Upper lobe of left lung (tissue), 6 donors: ENCODE data around the gene CADPS. TPM values are rescaled to one million over a fixed set of nuclear protein-coding genes. Genes with fewer than 3 reads are reported as not detected.

Source experiments
- ATAC-seq, 2 donors: fragments of 200-7000 bp; cut with Tn5 transposase; one replicate each; pipeline ENCODE4 v1.9.1; 2022; ENCODE audit warnings: mild to moderate bottlenecking in 2 of 2, moderate library complexity in 2 of 2; ENCODE audit not compliant: low FRiP score in 2 of 2
- DNase-seq, 2 donors: peaks; one replicate each; pipeline ENCODE4 v3.0.0-alpha.2; 2019 to 2020
- H3K27ac ChIP-seq, 4 donors: fragments of 200-600 bp; sonication (generic); one replicate each; pipeline ENCODE4 v1.5.1; 2016 to 2019
- H3K27me3 ChIP-seq, 4 donors: fragments of 200-600 bp; sonication (generic); one replicate each; pipeline ENCODE4 v1.5.1; 2017 to 2019
- H3K36me3 ChIP-seq, 4 donors: fragments of 200-600 bp; sonication (generic); one replicate each; pipeline ENCODE4 v1.5.1; 2016 to 2019
- H3K4me1 ChIP-seq, 4 donors: fragments of 200-600 bp; sonication (generic); one replicate each; pipeline ENCODE4 v1.5.1; 2018 to 2019
- H3K4me3 ChIP-seq, 4 donors: fragments of 200-600 bp; sonication (generic); one replicate each; pipeline ENCODE4 v1.5.1; 2017 to 2019; ENCODE audit warnings: mild to moderate bottlenecking in 2 of 4, moderate library complexity in 1 of 4
- H3K9me3 ChIP-seq, 4 donors: fragments of 200-600 bp; sonication (generic); one replicate each; pipeline ENCODE4 v1.5.1; 2018 to 2019
- CTCF ChIP-seq, 6 experiments: fragments of 450-650 bp in 4 of 6; fragments of 200-600 bp in 2 of 6; sonication (generic) in 2 of 6; IDR thresholded peaks; one replicate each; pipeline ENCODE4 v1.5.1; 2016 to 2019; ENCODE audit warnings: antibody characterized with exemption in 6 of 6
- EP300 ChIP-seq, 4 donors: sonication (generic); formaldehyde crosslinking; IDR thresholded peaks; one replicate each; pipeline ENCODE4 v1.5.1; 2017; ENCODE audit warnings: antibody characterized with exemption in 4 of 4, control low read depth in 2 of 4
- POLR2A ChIP-seq, 4 donors: fragments of 450-650 bp; IDR thresholded peaks; one replicate each; pipeline ENCODE4 v1.5.1; 2016 to 2017; ENCODE audit warnings: antibody characterized with exemption in 4 of 4, mild to moderate bottlenecking in 2 of 4
- POLR2AphosphoS5 ChIP-seq, 2 donors: sonication (generic); formaldehyde crosslinking; IDR thresholded peaks; one replicate each; pipeline ENCODE4 v1.5.1; 2017; ENCODE audit warnings: antibody characterized with exemption in 2 of 2
- WGBS, 2 donors: methylation state at CpG; one replicate each; pipeline ENCODE4 v1.1.5; 2017 to 2018; 5-methylcytosine and 5-hydroxymethylcytosine counted together
- total RNA-seq, 6 donors: library from RNA; depleted of rRNA in 4 of 6; stranded (reverse); fragments of >200 nt in 4 of 6; gene quantifications; one replicate each; pipeline versions ENCODE4 v1.1.0 to v1.2.1, GENCODE V29; 2016 to 2021
- donor health status: DM: no; HTN: no; CAD: no; lungs with moderate emphysema.
- donor health status: DM: no; HTN: yes; CAD: no; lungs with severe emphysema.

The CADPS gene
- total RNA-seq, 6 donors from 2014 or later: 0.29 to 1.5 (median 1.2) TPM; not detected in 3

- no peak overlapping the region for H3K4me3 ChIP-seq
- no peak for DNase-seq
- H3K27me3 ChIP-seq: no peaks in the 10 kb centered on the region
- H3K9me3 ChIP-seq: no peaks in the 10 kb centered on the region
- TF ChIP-seq EP300 (IDR thresholded peaks at IDR 0.05): no peak
- ATAC-seq: no peak
- no peaks in the 10 kb centered on the region for H3K4me1 ChIP-seq
- no peak overlapping the region for H3K27ac ChIP-seq
- H3K36me3 ChIP-seq: no peaks in the 10 kb centered on the region
Measured at GRCh38 chr3:62833538-62833937, 41.7 kb downstream of the CADPS start.

GRCh38 chr3:62832553-62832952, 42.7 kb downstream of the CADPS start:
- 82 to 87% methylated on average over 7 of the region's 7 CpGs for WGBS, 2 donors
- no peaks in the 10 kb centered on the region for H3K27me3 ChIP-seq
- DNase-seq: no peak
- H3K4me1 ChIP-seq: no peaks in the 10 kb centered on the region
- TF ChIP-seq POLR2AphosphoS5 (IDR thresholded peaks at IDR 0.05) (no peak), CTCF (IDR thresholded peaks at IDR 0.05) (no peak), EP300 (IDR thresholded peaks at IDR 0.05) (no peak), POLR2A (IDR thresholded peaks at IDR 0.05) (no peak)
- no peak overlapping the region for H3K27ac ChIP-seq
- H3K4me3 ChIP-seq: no peak overlapping the region
- no peaks in the 10 kb centered on the region for H3K36me3 ChIP-seq
- no peak for ATAC-seq
- H3K9me3 ChIP-seq: no peaks in the 10 kb centered on the region

GRCh38 chr3:62830727-62831322, 44.4 kb downstream of the CADPS start:
- WGBS, 2 donors: 39 to 68% methylated on average over 2 of the region's 2 CpGs
- Histone ChIP-seq H3K4me1 (no peaks in the 10 kb centered on the region), H3K27ac (no peak overlapping the region), H3K27me3 (no peaks in the 10 kb centered on the region), H3K4me3 (no peak overlapping the region), H3K36me3 (no peaks in the 10 kb centered on the region), H3K9me3 (no peaks in the 10 kb centered on the region)
- no peak for DNase-seq
- TF ChIP-seq POLR2A (IDR thresholded peaks at IDR 0.05) (no peak), EP300 (IDR thresholded peaks at IDR 0.05) (no peak), POLR2AphosphoS5 (IDR thresholded peaks at IDR 0.05) (no peak), CTCF (IDR thresholded peaks at IDR 0.05) (no peak)
- no peak for ATAC-seq

- Histone ChIP-seq H3K4me1 (no peaks in the 10 kb centered on the region), H3K4me3 (no peak overlapping the region), H3K27ac (no peak overlapping the region), H3K9me3 (no peaks in the 10 kb centered on the region), H3K36me3 (no peaks in the 10 kb centered on the region), H3K27me3 (no peaks in the 10 kb centered on the region)
- DNase-seq (no peak), ATAC-seq (no peak)
- TF ChIP-seq POLR2A (IDR thresholded peaks at IDR 0.05): no peak
- TF ChIP-seq EP300 (IDR thresholded peaks at IDR 0.05): no peak
- no peak for TF ChIP-seq POLR2AphosphoS5 (IDR thresholded peaks at IDR 0.05)
- TF ChIP-seq CTCF (IDR thresholded peaks at IDR 0.05): no peak
Measured at GRCh38 chr3:62827550-62827949, 47.7 kb downstream of the CADPS start.

- Histone ChIP-seq H3K9me3 (no peaks in the 10 kb centered on the region), H3K4me3 (no peak overlapping the region), H3K27me3 (no peaks in the 10 kb centered on the region), H3K27ac (no peak overlapping the region), H3K4me1 (no peaks in the 10 kb centered on the region), H3K36me3 (no peaks in the 10 kb centered on the region)
- WGBS, 2 donors: 73 to 82% methylated on average over 6 of the region's 6 CpGs
- DNase-seq (no peak), ATAC-seq (no peak)
- TF ChIP-seq CTCF (IDR thresholded peaks at IDR 0.05) (no peak), POLR2AphosphoS5 (IDR thresholded peaks at IDR 0.05) (no peak), EP300 (IDR thresholded peaks at IDR 0.05) (no peak), POLR2A (IDR thresholded peaks at IDR 0.05) (no peak)
Measured at GRCh38 chr3:62824965-62825592, 50.1 kb downstream of the CADPS start.
